GM21515 (cell line): ENCODE measurements around the gene ANXA3.
A peak's percentile ranks its signal among the peaks of the same experiment; 100 is the strongest.

Experiments used
- ATAC-seq: cut with Tn5 transposase; IDR thresholded peaks from one replicate; pipeline ENCODE4 v1.9.1; 2021; ENCODE audit not compliant: unreplicated experiment

Gene ANXA3

GRCh38 chr4:78644063-78644691 lies 92.6 kb downstream of the ANXA3 start:
- ATAC-seq, result no peak

GRCh38 chr4:78644744-78645330 lies 93.3 kb downstream of the ANXA3 start:
- peak; percentile 93 for ATAC-seq

GRCh38 chr4:78645853-78646757 lies 94.5 kb downstream of the ANXA3 start:
- ATAC-seq, result peak; percentile 45

- no peak for ATAC-seq
Observed at GRCh38 chr4:78647272-78647671, 95.7 kb downstream of the ANXA3 start.

- no peak for ATAC-seq
Observed at GRCh38 chr4:78648640-78649363, 97.2 kb downstream of the ANXA3 start.

GRCh38 chr4:78650106-78651024 lies 98.8 kb downstream of the ANXA3 start:
- ATAC-seq, result no peak

GRCh38 chr4:78651250-78651860 lies 99.8 kb downstream of the ANXA3 start:
- no peak for ATAC-seq

- ATAC-seq, result no peak
Observed at GRCh38 chr4:78652282-78652876, 100.8 kb downstream of the ANXA3 start.

- no peak for ATAC-seq
Observed at GRCh38 chr4:78653655-78654054, 102.1 kb downstream of the ANXA3 start.

GRCh38 chr4:78654807-78655206 lies 103.2 kb downstream of the ANXA3 start:
- ATAC-seq, result no peak

- no peak for ATAC-seq
Observed at GRCh38 chr4:78656968-78657445, 105.4 kb downstream of the ANXA3 start.

GRCh38 chr4:78659264-78659663 lies 107.7 kb downstream of the ANXA3 start:
- ATAC-seq, result no peak

- no peak for ATAC-seq
Observed at GRCh38 chr4:78659665-78660064, 108.1 kb downstream of the ANXA3 start.
